OCI-LY7 (cell line): ENCODE results near the gene BCL7A. TPM values are rescaled to one million over a fixed set of nuclear protein-coding genes. Genes with fewer than 3 reads are reported as not detected.
A peak's percentile ranks its signal among the peaks of the same experiment; 100 is the strongest.

Experiments
- BruUV-seq: library from RNA; stranded (reverse); fragments of 400-500 nt; replicated peaks from 2 replicates; lab custom pipeline; 2021; lab: Mats Ljungman, UMichigan
- CTCF ChIA-PET: fragments of 300-600 bp; sonication (Branson Sonifier 250); formaldehyde crosslinking; loops from one replicate; lab custom pipeline; 2022; ENCODE audit warnings: antibody characterized with exemption; ENCODE audit not compliant: unreplicated experiment; lab: Charles Lee
- POLR2A ChIA-PET: fragments of 300-600 bp; sonication (Branson Sonifier 250); formaldehyde crosslinking; loops from one replicate; lab custom pipeline; 2022; ENCODE audit warnings: antibody characterized with exemption; lab: Charles Lee
- DNase-seq: peaks from one replicate; pipeline ENCODE4 v3.0.0-alpha.2; 2015; ENCODE audit warnings: low spot score
- H2AFZ ChIP-seq: fragments of 200-600 bp; sonication (generic), shearing (Covaris generic); 2 replicates; pipeline ENCODE4 v1.6.1; 2014; ENCODE audit warnings: mild to moderate bottlenecking, antibody characterized with exemption, low read length, moderate library complexity
- H3K27ac ChIP-seq: fragments of 200-600 bp; sonication (generic); 2 replicates; pipeline ENCODE4 v1.5.1; 2014; ENCODE audit warnings: mixed run types, low read depth, mild to moderate bottlenecking, moderate library complexity, low read length, inconsistent platforms; ENCODE audit not compliant: poor library complexity, severe bottlenecking
- H3K36me3 ChIP-seq: fragments of 200-600 bp; sonication (generic); 2 replicates; pipeline ENCODE4 v1.6.1; 2014; ENCODE audit warnings: mild to moderate bottlenecking, antibody characterized with exemption, low read length, moderate library complexity, mixed read lengths; ENCODE audit not compliant: insufficient read depth
- H3K4me1 ChIP-seq: fragments of 200-600 bp; sonication (generic); 2 replicates; pipeline ENCODE4 v1.5.1; 2014; ENCODE audit warnings: mild to moderate bottlenecking, low read length; ENCODE audit not compliant: insufficient read depth, poor library complexity, severe bottlenecking
- H3K4me2 ChIP-seq: fragments of 200-600 bp; sonication (generic); 2 replicates; pipeline ENCODE4 v1.6.1; 2014; ENCODE audit warnings: mild to moderate bottlenecking, low read length
- H3K4me3 ChIP-seq: fragments of 200-600 bp; sonication (generic); 2 replicates; pipeline ENCODE4 v1.5.1; 2014; ENCODE audit warnings: mild to moderate bottlenecking, low read depth, low read length; ENCODE audit not compliant: poor library complexity, severe bottlenecking
- H3K79me2 ChIP-seq: fragments of 200-600 bp; sonication (generic); 2 replicates; pipeline ENCODE4 v1.6.1; 2016; ENCODE audit warnings: low read depth, mild to moderate bottlenecking, low read length, moderate library complexity, mixed read lengths; ENCODE audit not compliant: insufficient read depth
- H3K9me2 ChIP-seq: fragments of 200-600 bp; sonication (generic); 2 replicates; pipeline ENCODE4 v1.6.1; 2016; ENCODE audit warnings: mild to moderate bottlenecking, low read length, mixed read lengths; ENCODE audit not compliant: insufficient read depth
- H3K9me3 ChIP-seq: fragments of 200-600 bp; sonication (generic); 2 replicates; pipeline ENCODE4 v1.6.1; 2014; ENCODE audit warnings: mild to moderate bottlenecking, mixed run types, low read length, mixed read lengths
- H4K20me1 ChIP-seq: fragments of 200-600 bp; sonication (generic); 2 replicates; pipeline ENCODE4 v1.6.1; 2014; ENCODE audit warnings: mild to moderate bottlenecking, antibody characterized with exemption, low read length, moderate library complexity, mixed read lengths; ENCODE audit not compliant: insufficient read depth
- EZH2phosphoT487 ChIP-seq: fragments of 200-600 bp; sonication (generic); IDR thresholded peaks from 2 replicates; pipeline ENCODE4 v1.6.1; 2018; ENCODE audit warnings: low read depth, borderline replicate concordance, mild to moderate bottlenecking, mixed run types, antibody characterized with exemption, low read length, moderate library complexity, mixed read lengths
- intact Hi-C: fragments of 100-400 bp; cut with micrococcal nuclease; formaldehyde crosslinking; loops from one replicate; pipeline ENCODE4 v1.10.0; 2022; ENCODE audit not compliant: unreplicated experiment
- total RNA-seq, 2 experiments: library from RNA; depleted of rRNA in 1 of 2; stranded (reverse); fragments of >200 nt in 1 of 2; shearing (Covaris generic) in 1 of 2; gene quantifications; 2 replicates each; pipeline ENCODE4 v1.2.3, GENCODE V29; 2014 to 2022
- TF ChIP-seq, protein P1 (sequence below): fragments of 200-600 bp; sonication (generic); conservative IDR thresholded peaks from 2 replicates; pipeline ENCODE4 v1.5.1; 2014; ENCODE audit warnings: mild to moderate bottlenecking, antibody characterized with exemption, low read length, moderate library complexity, mixed read lengths

The BCL7A gene
- total RNA-seq, 2 experiments from 2014 or later = 76.2 to 84.7 TPM

- ChIA-PET CTCF (interaction anchor here (1.0 to 1.3 kb wide), 4 partner anchors 18 to 99 kb away, joined by 3 to 5 read pairs (median 4); no protein-coding TSS in a partner anchor), POLR2A (interaction anchor here (0.7 to 7.6 kb wide), 6 partner anchors 9 to 199 kb away, joined by 3 to 332 read pairs (median 4); partner anchors contain the start of gene DIABLO)
- no peaks in the 10 kb centered on the region for H4K20me1 ChIP-seq
- peaks cover 60% of the 10 kb centered on the region for H3K36me3 ChIP-seq
- BruUV-seq = no TSS peak
- peak overlapping the region; percentile 86 for H3K4me2 ChIP-seq
- H3K4me3 ChIP-seq = peak overlapping the region; percentile 55
- H3K9me2 ChIP-seq = no peaks in the 10 kb centered on the region
- H3K79me2 ChIP-seq = peaks cover 93% of the 10 kb centered on the region
- DNase-seq = peak; percentile 80
- no peak for TF ChIP-seq EZH2phosphoT487
- TF ChIP-seq, protein P1, sequence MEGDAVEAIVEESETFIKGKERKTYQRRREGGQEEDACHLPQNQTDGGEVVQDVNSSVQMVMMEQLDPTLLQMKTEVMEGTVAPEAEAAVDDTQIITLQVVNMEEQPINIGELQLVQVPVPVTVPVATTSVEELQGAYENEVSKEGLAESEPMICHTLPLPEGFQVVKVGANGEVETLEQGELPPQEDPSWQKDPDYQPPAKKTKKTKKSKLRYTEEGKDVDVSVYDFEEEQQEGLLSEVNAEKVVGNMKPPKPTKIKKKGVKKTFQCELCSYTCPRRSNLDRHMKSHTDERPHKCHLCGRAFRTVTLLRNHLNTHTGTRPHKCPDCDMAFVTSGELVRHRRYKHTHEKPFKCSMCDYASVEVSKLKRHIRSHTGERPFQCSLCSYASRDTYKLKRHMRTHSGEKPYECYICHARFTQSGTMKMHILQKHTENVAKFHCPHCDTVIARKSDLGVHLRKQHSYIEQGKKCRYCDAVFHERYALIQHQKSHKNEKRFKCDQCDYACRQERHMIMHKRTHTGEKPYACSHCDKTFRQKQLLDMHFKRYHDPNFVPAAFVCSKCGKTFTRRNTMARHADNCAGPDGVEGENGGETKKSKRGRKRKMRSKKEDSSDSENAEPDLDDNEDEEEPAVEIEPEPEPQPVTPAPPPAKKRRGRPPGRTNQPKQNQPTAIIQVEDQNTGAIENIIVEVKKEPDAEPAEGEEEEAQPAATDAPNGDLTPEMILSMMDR = peak; percentile 40
- H3K4me1 ChIP-seq = peaks cover 77% of the 10 kb centered on the region
- H3K27ac ChIP-seq = peak overlapping the region; percentile 94
- H3K9me3 ChIP-seq = no peaks in the 10 kb centered on the region
- H2AFZ ChIP-seq = no peak overlapping the region
- intact Hi-C loops = loop anchor here (1.0 kb wide), 1 partner anchor 109 kb away; the partner anchor contains the start of gene CFAP251
These were observed 5.1 kb downstream of the BCL7A start for GRCh38 chr12:122026706-122027333.

- H3K4me2 ChIP-seq = peak overlapping the region; percentile 86
- peaks cover 100% of the 10 kb centered on the region for H3K79me2 ChIP-seq
- POLR2A ChIA-PET = interaction anchor here (0.6 to 7.6 kb wide), 12 partner anchors 10 to 110 kb away, joined by 3 to 332 read pairs (median 4); partner anchors contain the start of gene CFAP251
- TF ChIP-seq, protein P1 = no peak
- no peak for TF ChIP-seq EZH2phosphoT487
- CTCF ChIA-PET = interaction anchor here (0.7 to 1.4 kb wide), 6 partner anchors 10 to 110 kb away, joined by 3 to 8 read pairs (median 3); partner anchors contain the start of gene CFAP251
- intact Hi-C loops = loop anchor here (1.0 kb wide), 1 partner anchor 48 kb away; no protein-coding TSS in a partner anchor
- no peaks in the 10 kb centered on the region for H3K9me2 ChIP-seq
- no TSS peak for BruUV-seq
- peak overlapping the region; percentile 94 for H3K27ac ChIP-seq
- peaks cover 90% of the 10 kb centered on the region for H3K4me1 ChIP-seq
- peaks cover 66% of the 10 kb centered on the region for H3K36me3 ChIP-seq
- H4K20me1 ChIP-seq = no peaks in the 10 kb centered on the region
- H3K9me3 ChIP-seq = no peaks in the 10 kb centered on the region
- peak overlapping the region; percentile 55 for H3K4me3 ChIP-seq
- no peak overlapping the region for H2AFZ ChIP-seq
- DNase-seq = peak; percentile 68
These were observed 6.7 kb downstream of the BCL7A start for GRCh38 chr12:122028165-122028904.
